SU-DHL-6 (cell line): Measurements from ENCODE around the gene KDELR1.

Experiments used
- H2AFZ ChIP-seq: fragments of 200-600 bp; sonication (generic); 2 replicates; pipeline ENCODE4 v1.6.1; 2014; ENCODE audit warnings: low read depth, mild to moderate bottlenecking, moderate library complexity, mixed read lengths, antibody characterized with exemption, low read length; ENCODE audit not compliant: severe bottlenecking
- H3F3A ChIP-seq: fragments of 200-600 bp; shearing (Covaris generic); 2 replicates; pipeline ENCODE4 v1.6.0; 2016; ENCODE audit warnings: antibody characterized with exemption, mild to moderate bottlenecking; ENCODE audit not compliant: insufficient read depth
- H3K27ac ChIP-seq: fragments of 200-600 bp; sonication (generic); 2 replicates; pipeline ENCODE4 v1.5.1; 2016; ENCODE audit warnings: low read depth, mild to moderate bottlenecking, low read length, moderate library complexity, mixed read lengths
- H3K27me3 ChIP-seq: fragments of 200-600 bp; sonication (generic), shearing (Covaris generic); 2 replicates; pipeline ENCODE4 v1.6.0; 2014; ENCODE audit warnings: mild to moderate bottlenecking, low read length
- H3K36me3 ChIP-seq: fragments of 200-600 bp; sonication (generic); 2 replicates; pipeline ENCODE4 v1.6.1; 2014; ENCODE audit warnings: mild to moderate bottlenecking, low read length, mixed read lengths
- H3K4me2 ChIP-seq: fragments of 300-600, 200-600 bp; shearing (Covaris generic), sonication (generic); 2 replicates; pipeline ENCODE4 v1.6.0; 2014; ENCODE audit warnings: low read length, low read depth, mild to moderate bottlenecking; ENCODE audit not compliant: poor library complexity, severe bottlenecking
- H3K4me3 ChIP-seq: fragments of 200-600 bp; sonication (generic); 2 replicates; pipeline ENCODE4 v1.5.1; 2014; ENCODE audit warnings: antibody characterized with exemption, low read length, mild to moderate bottlenecking, mixed read lengths; ENCODE audit not compliant: insufficient read depth, poor library complexity, severe bottlenecking
- H3K79me2 ChIP-seq: fragments of 200-600 bp; sonication (generic); 2 replicates; pipeline ENCODE4 v1.6.1; 2014; ENCODE audit warnings: mild to moderate bottlenecking, low read length, moderate library complexity; ENCODE audit not compliant: insufficient read depth
- H3K9ac ChIP-seq: fragments of 200-600 bp; sonication (generic); 2 replicates; pipeline ENCODE4 v1.7.0; 2014; ENCODE audit warnings: mild to moderate bottlenecking, low read length
- H3K9me2 ChIP-seq: fragments of 200-600 bp; sonication (generic); replicated peaks from 2 replicates; pipeline ENCODE4 v1.6.1; 2014; ENCODE audit warnings: low read length; ENCODE audit not compliant: insufficient read depth
- H3K9me3 ChIP-seq: fragments of 200-600 bp; sonication (generic); 2 replicates; pipeline ENCODE4 v1.6.1; 2014; ENCODE audit warnings: low read length, mixed read lengths; ENCODE audit not compliant: insufficient read depth
- H4K20me1 ChIP-seq: fragments of 200-600 bp; sonication (generic); 2 replicates; pipeline ENCODE4 v1.6.1; 2014; ENCODE audit warnings: low read depth, mild to moderate bottlenecking, antibody characterized with exemption, low read length, moderate library complexity, mixed read lengths
- EZH2phosphoT487 ChIP-seq: fragments of 200-600 bp; sonication (generic), shearing (Covaris generic); conservative IDR thresholded peaks from 2 replicates; pipeline ENCODE4 v1.6.1; 2018; ENCODE audit warnings: mild to moderate bottlenecking, antibody characterized with exemption, low read length, moderate library complexity, mixed read lengths
- TF ChIP-seq, protein P1 (sequence below): fragments of 200-600 bp; sonication (generic); IDR thresholded peaks from one replicate; pipeline ENCODE4 v1.5.1; 2017; ENCODE audit warnings: antibody characterized with exemption, mild to moderate bottlenecking, low read length, moderate library complexity; ENCODE audit not compliant: insufficient read depth, poor library complexity, severe bottlenecking

KDELR1 gene

GRCh38 chr19:48363500-48363809 is 27.9 kb downstream of the KDELR1 start:
- Histone ChIP-seq H3K36me3 (no peaks in the 10 kb centered on the region), H3K9me3 (no peaks in the 10 kb centered on the region), H3K27ac (peak overlapping the region; percentile 81), H3K79me2 (no peaks in the 10 kb centered on the region), H3F3A (peaks cover 4% of the 10 kb centered on the region; the same call in 1 of the 2 replicates), H3K4me2 (peak overlapping the region; percentile 86), H3K9ac (peak overlapping the region; percentile 88), H4K20me1 (no peaks in the 10 kb centered on the region), H3K27me3 (no peaks in the 10 kb centered on the region), H2AFZ (peak overlapping the region; percentile 39), H3K4me3 (peak overlapping the region; percentile 68), H3K9me2 (no peaks in the 10 kb centered on the region)
- TF ChIP-seq, protein P1, sequence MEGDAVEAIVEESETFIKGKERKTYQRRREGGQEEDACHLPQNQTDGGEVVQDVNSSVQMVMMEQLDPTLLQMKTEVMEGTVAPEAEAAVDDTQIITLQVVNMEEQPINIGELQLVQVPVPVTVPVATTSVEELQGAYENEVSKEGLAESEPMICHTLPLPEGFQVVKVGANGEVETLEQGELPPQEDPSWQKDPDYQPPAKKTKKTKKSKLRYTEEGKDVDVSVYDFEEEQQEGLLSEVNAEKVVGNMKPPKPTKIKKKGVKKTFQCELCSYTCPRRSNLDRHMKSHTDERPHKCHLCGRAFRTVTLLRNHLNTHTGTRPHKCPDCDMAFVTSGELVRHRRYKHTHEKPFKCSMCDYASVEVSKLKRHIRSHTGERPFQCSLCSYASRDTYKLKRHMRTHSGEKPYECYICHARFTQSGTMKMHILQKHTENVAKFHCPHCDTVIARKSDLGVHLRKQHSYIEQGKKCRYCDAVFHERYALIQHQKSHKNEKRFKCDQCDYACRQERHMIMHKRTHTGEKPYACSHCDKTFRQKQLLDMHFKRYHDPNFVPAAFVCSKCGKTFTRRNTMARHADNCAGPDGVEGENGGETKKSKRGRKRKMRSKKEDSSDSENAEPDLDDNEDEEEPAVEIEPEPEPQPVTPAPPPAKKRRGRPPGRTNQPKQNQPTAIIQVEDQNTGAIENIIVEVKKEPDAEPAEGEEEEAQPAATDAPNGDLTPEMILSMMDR: no peak
- TF ChIP-seq EZH2phosphoT487: no peak

GRCh38 chr19:48362716-48363499 is 28.4 kb downstream of the KDELR1 start:
- peak overlapping the region; percentile 39 for H2AFZ ChIP-seq
- peak overlapping the region; percentile 68 for H3K4me3 ChIP-seq
- H3K9ac ChIP-seq: peak overlapping the region; percentile 88
- H3K79me2 ChIP-seq: no peaks in the 10 kb centered on the region
- peak overlapping the region; percentile 81 for H3K27ac ChIP-seq
- no peaks in the 10 kb centered on the region for H3K36me3 ChIP-seq
- no peaks in the 10 kb centered on the region for H3K9me2 ChIP-seq
- no peaks in the 10 kb centered on the region for H4K20me1 ChIP-seq
- no peaks in the 10 kb centered on the region for H3K27me3 ChIP-seq
- no peaks in the 10 kb centered on the region for H3K9me3 ChIP-seq
- peaks cover 4% of the 10 kb centered on the region; the same call in 1 of the 2 replicates for H3F3A ChIP-seq
- no peak for TF ChIP-seq EZH2phosphoT487
- TF ChIP-seq, protein P1: no peak
- H3K4me2 ChIP-seq: peak overlapping the region; percentile 86

- Histone ChIP-seq H3K9me2 (no peaks in the 10 kb centered on the region), H3K9me3 (no peaks in the 10 kb centered on the region), H3K27ac (no peak overlapping the region), H3K36me3 (no peaks in the 10 kb centered on the region), H3K27me3 (no peaks in the 10 kb centered on the region), H4K20me1 (no peaks in the 10 kb centered on the region), H3K9ac (no peak overlapping the region), H3K79me2 (no peaks in the 10 kb centered on the region), H3K4me2 (no peak overlapping the region), H2AFZ (no peak overlapping the region), H3F3A (peaks cover 4% of the 10 kb centered on the region; the same call in 1 of the 2 replicates), H3K4me3 (no peak overlapping the region)
- TF ChIP-seq, protein P1: no peak
- no peak for TF ChIP-seq EZH2phosphoT487
These were observed 29.4 kb downstream of the KDELR1 start for GRCh38 chr19:48361912-48362311.
